ENCODE data around the gene EPM2AIP1.

GRCh38 chr3:36944012-36944640 is 48.8 kb downstream of the EPM2AIP1 start:
- TF ChIP-seq CTCF (IDR thresholded peaks at IDR 0.05) (no peak), ELF1 (IDR thresholded peaks at IDR 0.05) (no peak), SIN3A (IDR thresholded peaks at IDR 0.05; ENCODE audit: borderline replicate concordance, low read depth, low read length) (no peak), REST (IDR thresholded peaks at IDR 0.05; ENCODE audit: low read depth, low read length) (no peak), PBX3 (IDR thresholded peaks at IDR 0.05) (no peak), EP300 (IDR thresholded peaks at IDR 0.05; ENCODE audit: borderline replicate concordance in 1 of 2, low read depth in 1 of 2, low read length in 1 of 2) (no peak), FOSL2 (IDR thresholded peaks at IDR 0.05; ENCODE audit: borderline replicate concordance, low read depth) (no peak), POLR2AphosphoS5 (IDR thresholded peaks at IDR 0.05; ENCODE audit: low read depth, low read length) (no peak), FOXJ3 (CRISPR knock-in tag; IDR thresholded peaks at IDR 0.05) (no peak), RAD21 (IDR thresholded peaks at IDR 0.05; ENCODE audit: low read length) (no peak), JUND (IDR thresholded peaks at IDR 0.05) (no peak), MAX (IDR thresholded peaks at IDR 0.05; ENCODE audit: low read depth) (no peak), YY1 (IDR thresholded peaks at IDR 0.05; ENCODE audit: low read depth) (no peak)

Data from SK-N-SH (cell line).